Stomach (tissue), 9 donors: ENCODE results near the gene TRIM29. TPM values are rescaled to one million over a fixed set of nuclear protein-coding genes. Genes with fewer than 3 reads are reported as not detected.

Experiments
- DNase-seq, 2 donors: peaks; one replicate each; pipeline versions ENCODE4 v3.0.0 to v3.0.0-alpha.2; 2013 to 2019
- H3K27ac ChIP-seq, 5 donors: fragments of 200-600 bp in 4 of 5; sonication (generic) in 4 of 5; one replicate each; pipeline ENCODE4 v1.5.1; 2013 to 2019; ENCODE audit warnings: mild to moderate bottlenecking in 1 of 5, moderate library complexity in 1 of 5
- H3K27me3 ChIP-seq, 3 donors: fragments of 200-600 bp; sonication (generic); one replicate each; pipeline ENCODE4 v1.5.1; 2017 to 2019; ENCODE audit warnings: mixed run types in 1 of 3
- H3K36me3 ChIP-seq, 4 donors: fragments of 200-600 bp; sonication (generic); 1 replicate in 3 of 4; 2 replicates in 1 of 4; pipeline ENCODE4 v1.5.1; 2016 to 2019
- H3K4me1 ChIP-seq, 4 donors: fragments of 200-600 bp; sonication (generic); one replicate each; pipeline ENCODE4 v1.5.1; 2016 to 2019
- H3K4me3 ChIP-seq, 4 donors: fragments of 200-600 bp; sonication (generic) in 3 of 4; one replicate each; pipeline ENCODE4 v1.5.1; 2016 to 2019; ENCODE audit warnings: mild to moderate bottlenecking in 1 of 4
- H3K9me3 ChIP-seq, 4 donors: fragments of 200-600 bp; sonication (generic); one replicate each; pipeline ENCODE4 v1.5.1; 2016 to 2019
- EP300 ChIP-seq: sonication (generic); formaldehyde crosslinking; IDR thresholded peaks from one replicate; pipeline ENCODE4 v1.6.1; 2017; ENCODE audit warnings: antibody characterized with exemption
- POLR2A ChIP-seq, 4 donors: fragments of 450-650 bp; IDR thresholded peaks; one replicate each; pipeline ENCODE4 v1.6.1; 2016; ENCODE audit warnings: antibody characterized with exemption in 4 of 4, control low read depth in 2 of 4, mild to moderate bottlenecking in 1 of 4, moderate library complexity in 1 of 4
- POLR2AphosphoS5 ChIP-seq, 3 donors: sonication (generic); formaldehyde crosslinking; IDR thresholded peaks; one replicate each; pipeline ENCODE4 v1.6.1; 2016; ENCODE audit warnings: antibody characterized with exemption in 3 of 3
- WGBS, 5 donors: extraction: QIAGEN DNeasy Blood & Tissue Kit in 3 of 5; methylation state at CpG; one replicate each; pipeline versions ENCODE4 v1.1.5 to v1.1.7; 2013 to 2018; 5-methylcytosine and 5-hydroxymethylcytosine counted together
- intact Hi-C: fragments of 100-400 bp; cut with DNase I; formaldehyde crosslinking; loops from one replicate; pipeline ENCODE4 v1.15.1; 2023; ENCODE audit warnings: low total_unique reads
- polyA plus RNA-seq, 3 donors: library from polyadenylated mRNA; stranded (reverse); fragments of 200-250 nt; gene quantifications; one replicate each; pipeline ENCODE4 v1.2.3, GENCODE V29; 2013
- total RNA-seq, 5 donors: library from RNA; depleted of rRNA; stranded (reverse); fragments of >200 nt; gene quantifications; one replicate each; pipeline versions ENCODE4 v1.1.0 to v1.2.3, GENCODE V29; 2014 to 2016
- TF ChIP-seq, protein P1 (sequence below), 7 experiments: fragments of 450-650 bp in 4 of 7; fragments of 200-600 bp in 3 of 7; sonication (generic) in 3 of 7; IDR thresholded peaks; one replicate each; pipeline ENCODE4 v1.5.1; 2016 to 2019; ENCODE audit warnings: antibody characterized with exemption in 7 of 7, control low read depth in 2 of 7, mild to moderate bottlenecking in 1 of 7
- donor health status: healthy with polysubstance abuse.
- donor health status: Bipolar disorder and iron deficiency.
- donor health status: healthy.

The TRIM29 gene
- total and polyA plus RNA-seq, 8 donors: 1.4 to 287 (median 2.2) TPM; not detected in 2

DNA sequence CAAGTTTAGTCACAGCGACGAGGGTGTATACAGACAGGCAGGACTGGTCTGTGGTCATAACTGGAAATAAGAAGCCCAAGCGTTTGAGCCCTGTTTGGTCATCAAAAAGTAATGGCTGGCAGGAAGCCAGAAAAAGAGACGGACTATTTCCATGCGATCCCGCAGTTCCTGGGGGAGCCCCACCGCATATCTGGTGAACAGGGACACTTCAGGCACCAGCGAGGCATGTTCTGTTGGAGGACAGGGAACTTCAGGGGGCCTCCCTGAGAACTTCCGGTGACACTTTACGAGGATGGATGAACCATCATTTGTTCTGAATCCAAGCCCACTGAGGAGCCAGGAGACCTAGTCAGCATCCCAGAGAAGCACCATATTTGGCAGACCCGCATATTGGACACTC is 29.7 kb upstream of the TRIM29 start:
- DNase-seq: no peak
- H3K4me3 ChIP-seq: no peak overlapping the region
- 62 to 79% (median 72%) methylated on average over 10 to 11 of the region's 11 CpGs for WGBS, 5 donors
- TF ChIP-seq POLR2A (IDR thresholded peaks at IDR 0.05) (no peak), POLR2AphosphoS5 (IDR thresholded peaks at IDR 0.05) (no peak), EP300 (no peak)
- TF ChIP-seq, protein P1, sequence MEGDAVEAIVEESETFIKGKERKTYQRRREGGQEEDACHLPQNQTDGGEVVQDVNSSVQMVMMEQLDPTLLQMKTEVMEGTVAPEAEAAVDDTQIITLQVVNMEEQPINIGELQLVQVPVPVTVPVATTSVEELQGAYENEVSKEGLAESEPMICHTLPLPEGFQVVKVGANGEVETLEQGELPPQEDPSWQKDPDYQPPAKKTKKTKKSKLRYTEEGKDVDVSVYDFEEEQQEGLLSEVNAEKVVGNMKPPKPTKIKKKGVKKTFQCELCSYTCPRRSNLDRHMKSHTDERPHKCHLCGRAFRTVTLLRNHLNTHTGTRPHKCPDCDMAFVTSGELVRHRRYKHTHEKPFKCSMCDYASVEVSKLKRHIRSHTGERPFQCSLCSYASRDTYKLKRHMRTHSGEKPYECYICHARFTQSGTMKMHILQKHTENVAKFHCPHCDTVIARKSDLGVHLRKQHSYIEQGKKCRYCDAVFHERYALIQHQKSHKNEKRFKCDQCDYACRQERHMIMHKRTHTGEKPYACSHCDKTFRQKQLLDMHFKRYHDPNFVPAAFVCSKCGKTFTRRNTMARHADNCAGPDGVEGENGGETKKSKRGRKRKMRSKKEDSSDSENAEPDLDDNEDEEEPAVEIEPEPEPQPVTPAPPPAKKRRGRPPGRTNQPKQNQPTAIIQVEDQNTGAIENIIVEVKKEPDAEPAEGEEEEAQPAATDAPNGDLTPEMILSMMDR (IDR thresholded peaks at IDR 0.05): no peak
- H3K27me3 ChIP-seq: peaks cover 0 to 68% (median 24%) of the 10 kb centered on the region in 3 donors
- intact Hi-C loops: no loop called here
- no peak overlapping the region for H3K27ac ChIP-seq
- H3K9me3 ChIP-seq: peaks cover 0 to 12% (median 2%) of the 10 kb centered on the region in 4 donors
- H3K4me1 ChIP-seq: peaks cover 8 to 29% (median 28%) of the 10 kb centered on the region in 4 donors
- H3K36me3 ChIP-seq: no peaks in the 10 kb centered on the region

DNA sequence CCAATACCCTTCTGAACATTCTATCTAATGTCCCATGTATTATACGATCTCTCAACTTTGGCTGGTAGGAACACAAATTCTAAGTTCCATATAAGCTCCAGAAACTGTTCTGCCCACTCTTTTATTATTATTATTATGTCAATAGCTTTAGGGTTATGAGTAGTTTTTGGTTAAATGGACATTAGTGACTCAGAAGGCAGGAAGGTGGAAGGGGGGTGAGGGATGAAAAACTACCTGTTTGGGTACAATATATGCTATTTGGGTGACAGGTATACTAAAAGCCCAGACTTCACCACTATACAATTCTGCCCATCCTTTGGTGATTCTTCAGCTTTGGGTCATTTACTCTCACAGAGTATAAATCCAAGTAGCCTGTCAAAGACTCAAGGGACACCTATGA is 22.5 kb upstream of the TRIM29 start:
- 71 to 88% (median 82%) methylated on average over 1 of the region's 1 CpG for WGBS, 5 donors
- H3K4me3 ChIP-seq: no peak overlapping the region
- no peak for TF ChIP-seq POLR2AphosphoS5 (IDR thresholded peaks at IDR 0.05)
- no peak for TF ChIP-seq EP300
- TF ChIP-seq, protein P1 (IDR thresholded peaks at IDR 0.05): no peak
- no peak for TF ChIP-seq POLR2A (IDR thresholded peaks at IDR 0.05)
- peaks cover 0 to 3% (median 0%) of the 10 kb centered on the region in 3 donors for H3K27me3 ChIP-seq
- peaks cover 3 to 15% (median 6%) of the 10 kb centered on the region in 4 donors for H3K9me3 ChIP-seq
- intact Hi-C loops: no loop called here
- DNase-seq: no peak
- H3K27ac ChIP-seq: no peak overlapping the region
- H3K36me3 ChIP-seq: no peaks in the 10 kb centered on the region
- no peaks in the 10 kb centered on the region for H3K4me1 ChIP-seq

DNA sequence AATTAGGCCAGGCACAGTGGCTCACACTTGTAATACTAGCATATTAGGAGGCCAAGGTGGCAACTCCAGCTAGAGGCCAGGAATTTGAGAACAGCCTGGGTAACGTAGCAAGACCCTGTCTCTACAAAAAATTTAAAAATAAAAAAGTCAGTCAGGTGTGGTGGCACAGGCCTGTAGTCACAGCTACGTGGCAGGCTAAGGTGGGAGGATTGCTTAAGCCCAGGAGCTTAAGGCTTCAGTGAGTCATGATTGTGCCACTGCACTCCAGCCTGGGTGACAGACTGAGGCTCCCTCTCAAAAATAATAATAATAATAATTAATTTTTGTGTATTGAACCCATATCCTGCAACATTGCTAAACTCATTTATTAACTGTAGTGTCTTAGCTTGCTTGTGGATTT is 15.3 kb upstream of the TRIM29 start:
- no peaks in the 10 kb centered on the region for H3K4me1 ChIP-seq
- TF ChIP-seq, protein P1 (IDR thresholded peaks at IDR 0.05): no peak
- no peak for DNase-seq
- no peak overlapping the region for H3K27ac ChIP-seq
- no peaks in the 10 kb centered on the region for H3K36me3 ChIP-seq
- no peak overlapping the region for H3K4me3 ChIP-seq
- intact Hi-C loops: no loop called here
- H3K9me3 ChIP-seq: peaks cover 0 to 14% (median 5%) of the 10 kb centered on the region in 4 donors
- H3K27me3 ChIP-seq: peaks cover 0 to 1% (median under 1%) of the 10 kb centered on the region in 3 donors
- WGBS, 5 donors: 76 to 85% (median 79%) methylated on average over 2 of the region's 2 CpGs

DNA sequence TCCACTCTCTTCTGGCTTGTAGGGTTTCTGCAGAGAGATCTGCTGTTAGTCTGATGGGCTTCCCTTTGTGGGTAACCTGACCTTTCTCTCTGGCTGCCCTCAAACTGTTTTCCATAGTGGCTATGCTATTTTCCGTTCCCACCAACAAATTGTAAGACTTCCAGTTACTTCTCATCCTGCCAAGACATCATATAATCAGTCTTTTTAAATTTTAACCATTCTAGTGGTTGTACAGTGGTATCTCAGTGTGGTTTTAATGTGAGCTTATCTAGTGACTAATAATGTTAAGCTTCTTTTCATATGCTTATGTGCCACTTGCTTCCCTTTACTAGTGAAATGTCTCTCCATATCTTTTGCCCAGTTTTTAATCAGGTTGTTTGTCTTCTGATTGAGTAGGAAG is 13.6 kb upstream of the TRIM29 start:
- Histone ChIP-seq H3K36me3 (no peaks in the 10 kb centered on the region), H3K4me3 (no peak overlapping the region), H3K27ac (no peak overlapping the region), H3K27me3 (peaks cover 0 to 18% (median 16%) of the 10 kb centered on the region in 3 donors), H3K9me3 (peaks cover 0 to 14% (median 5%) of the 10 kb centered on the region in 4 donors), H3K4me1 (no peaks in the 10 kb centered on the region)
- intact Hi-C loops: no loop called here
- DNase-seq: no peak
- TF ChIP-seq POLR2A (IDR thresholded peaks at IDR 0.05): no peak
- TF ChIP-seq POLR2AphosphoS5 (IDR thresholded peaks at IDR 0.05): no peak
- no peak for TF ChIP-seq EP300
- TF ChIP-seq, protein P1 (IDR thresholded peaks at IDR 0.05): no peak
- 28 to 70% (median 51%) methylated on average over 1 of the region's 1 CpG for WGBS, 5 donors
